ENCODE measurements around the gene RABGAP1.

GRCh38 chr9:123005964-123006363, 65.1 kb downstream of the RABGAP1 start:
- no peak for TF ChIP-seq EZH2phosphoT487 (IDR thresholded peaks at IDR 0.05; ENCODE audit: low read length)
- TF ChIP-seq EZH2 (optimal IDR thresholded peaks at IDR 0.05; ENCODE audit: low read depth, low read length) = no peak
- TF ChIP-seq, protein P1, sequence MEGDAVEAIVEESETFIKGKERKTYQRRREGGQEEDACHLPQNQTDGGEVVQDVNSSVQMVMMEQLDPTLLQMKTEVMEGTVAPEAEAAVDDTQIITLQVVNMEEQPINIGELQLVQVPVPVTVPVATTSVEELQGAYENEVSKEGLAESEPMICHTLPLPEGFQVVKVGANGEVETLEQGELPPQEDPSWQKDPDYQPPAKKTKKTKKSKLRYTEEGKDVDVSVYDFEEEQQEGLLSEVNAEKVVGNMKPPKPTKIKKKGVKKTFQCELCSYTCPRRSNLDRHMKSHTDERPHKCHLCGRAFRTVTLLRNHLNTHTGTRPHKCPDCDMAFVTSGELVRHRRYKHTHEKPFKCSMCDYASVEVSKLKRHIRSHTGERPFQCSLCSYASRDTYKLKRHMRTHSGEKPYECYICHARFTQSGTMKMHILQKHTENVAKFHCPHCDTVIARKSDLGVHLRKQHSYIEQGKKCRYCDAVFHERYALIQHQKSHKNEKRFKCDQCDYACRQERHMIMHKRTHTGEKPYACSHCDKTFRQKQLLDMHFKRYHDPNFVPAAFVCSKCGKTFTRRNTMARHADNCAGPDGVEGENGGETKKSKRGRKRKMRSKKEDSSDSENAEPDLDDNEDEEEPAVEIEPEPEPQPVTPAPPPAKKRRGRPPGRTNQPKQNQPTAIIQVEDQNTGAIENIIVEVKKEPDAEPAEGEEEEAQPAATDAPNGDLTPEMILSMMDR (IDR thresholded peaks at IDR 0.05; ENCODE audit: low read length) = no peak
